SHP77 (cell line): ENCODE measurements around the gene MASP1.

Experiments used
- DNase-seq, 2 experiments: peaks; one replicate each; lab custom pipeline; 2025; lab: John Stamatoyannopoulos, UW

Gene MASP1

GRCh38 chr3:187186801-187187421 is 104.6 kb downstream of the MASP1 start:
- no peak for DNase-seq

DNA sequence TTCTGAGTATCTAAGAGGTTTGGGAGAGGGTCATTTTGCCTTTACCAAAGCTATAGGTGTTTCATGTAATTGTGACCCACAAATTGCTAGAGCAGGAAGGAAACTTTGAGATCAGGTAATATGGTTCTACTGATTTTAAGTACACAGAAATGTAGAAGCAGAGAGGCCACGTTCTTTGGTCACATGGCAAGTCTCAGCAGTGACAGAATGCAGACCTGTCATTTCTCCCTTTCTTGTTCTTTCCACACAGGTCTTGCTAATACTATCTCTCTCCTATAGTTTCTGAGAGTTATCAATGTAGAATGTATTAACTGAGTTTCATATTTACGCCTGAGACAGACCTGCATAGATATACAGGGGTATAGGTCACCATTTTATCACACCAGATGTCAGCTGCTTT is 105.2 kb downstream of the MASP1 start:
- DNase-seq, result no peak

DNA sequence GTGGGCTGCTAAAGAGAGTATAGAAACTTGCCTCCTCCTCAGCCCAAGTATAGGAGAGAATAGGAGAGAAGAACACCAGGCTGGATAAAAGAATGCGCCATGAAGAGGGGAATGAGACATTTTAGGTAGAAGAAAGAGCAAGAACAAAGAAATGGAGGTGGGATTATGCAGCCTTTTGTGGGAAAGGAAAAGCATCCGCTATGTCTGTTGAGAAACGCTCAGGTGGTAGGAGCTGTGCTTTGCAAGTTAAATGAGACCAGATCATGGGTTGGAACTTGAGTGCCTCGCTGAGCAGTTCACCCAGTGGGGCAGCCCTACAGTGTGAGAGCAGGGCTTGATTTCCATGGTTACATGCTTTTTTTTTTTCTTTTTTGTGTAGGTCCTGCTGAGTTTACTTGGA is 105.8 kb downstream of the MASP1 start:
- DNase-seq, result no peak
